Spleen (tissue), 11 donors: Measurements from ENCODE around the gene ZFYVE27. TPM values are rescaled to one million over a fixed set of nuclear protein-coding genes. Genes with fewer than 3 reads are reported as not detected.

Source experiments
- DNase-seq: peaks from one replicate; pipeline ENCODE4 v3.0.0-alpha.2; 2020
- H3K27ac ChIP-seq, 8 donors: fragments of 200-600 bp; sonication (generic) in 7 of 8; 1 replicate in 4 of 8; 2 replicates in 4 of 8; pipeline versions ENCODE4 v1.5.0 to v1.8.0; 2016 to 2021; ENCODE audit warnings: inconsistent platforms in 4 of 8, mild to moderate bottlenecking in 4 of 8, moderate library complexity in 1 of 8
- H3K27me3 ChIP-seq, 7 donors: fragments of 200-600 bp; sonication (generic) in 6 of 7; replicated peaks in 1 of 7; 1 replicate in 4 of 7; 2 replicates in 3 of 7; pipeline versions ENCODE4 v1.5.0 to v1.8.0; 2016 to 2021; ENCODE audit warnings: inconsistent platforms in 3 of 7, mild to moderate bottlenecking in 1 of 7
- H3K36me3 ChIP-seq, 6 donors: fragments of 200-600 bp; sonication (generic) in 5 of 6; 1 replicate in 4 of 6; 2 replicates in 2 of 6; pipeline versions ENCODE4 v1.5.0 to v1.8.0; 2016 to 2021; ENCODE audit warnings: inconsistent platforms in 2 of 6
- H3K4me1 ChIP-seq, 6 donors: fragments of 200-600 bp; sonication (generic) in 5 of 6; 1 replicate in 3 of 6; 2 replicates in 3 of 6; pipeline versions ENCODE4 v1.5.0 to v1.8.0; 2016 to 2021; ENCODE audit warnings: inconsistent platforms in 3 of 6
- H3K4me3 ChIP-seq, 8 donors: fragments of 200-600 bp; sonication (generic) in 7 of 8; 1 replicate in 4 of 8; 2 replicates in 4 of 8; pipeline versions ENCODE4 v1.5.0 to v1.8.0; 2016 to 2021; ENCODE audit warnings: inconsistent platforms in 4 of 8, mild to moderate bottlenecking in 4 of 8, moderate library complexity in 2 of 8
- H3K9me3 ChIP-seq, 8 donors: fragments of 200-600 bp; sonication (generic) in 7 of 8; 1 replicate in 4 of 8; 2 replicates in 4 of 8; pipeline versions ENCODE4 v1.5.0 to v1.8.0; 2016 to 2021; ENCODE audit warnings: inconsistent platforms in 4 of 8
- CTCF ChIP-seq, 11 experiments: fragments of 200-600 bp in 7 of 11; fragments of 450-650 bp in 4 of 11; sonication (generic) in 4 of 11; IDR thresholded peaks in 8 of 11; conservative IDR thresholded peaks in 3 of 11; 1 replicate in 7 of 11; 2 replicates in 4 of 11; pipeline versions ENCODE4 v1.4.0 to v1.8.0; 2016 to 2021; ENCODE audit warnings: antibody characterized with exemption in 11 of 11, inconsistent platforms in 4 of 11, mild to moderate bottlenecking in 1 of 11
- POLR2A ChIP-seq, 3 donors: fragments of 450-650 bp; IDR thresholded peaks; one replicate each; pipeline ENCODE4 v1.5.1; 2017; ENCODE audit warnings: antibody characterized with exemption in 3 of 3, mild to moderate bottlenecking in 1 of 3
- POLR2AphosphoS5 ChIP-seq, 3 donors: sonication (generic); formaldehyde crosslinking; IDR thresholded peaks; one replicate each; pipeline ENCODE4 v1.5.1; 2017; ENCODE audit warnings: antibody characterized with exemption in 3 of 3
- WGBS, 5 donors: extraction: QIAGEN DNeasy Blood & Tissue Kit in 3 of 5; methylation state at CpG; one replicate each; pipeline versions ENCODE4 v1.1.5 to v1.1.7; 2013 to 2018; 5-methylcytosine and 5-hydroxymethylcytosine counted together
- intact Hi-C: fragments of 100-400 bp; cut with DNase I; formaldehyde crosslinking; loops from one replicate; pipeline ENCODE4 v1.15.0; 2023; ENCODE audit warnings: low total_unique reads
- polyA plus RNA-seq, 3 donors: library from polyadenylated mRNA; stranded (reverse); fragments of 200-250 nt; gene quantifications; one replicate each; pipeline ENCODE4 v1.2.1, GENCODE V29; 2013
- total RNA-seq, 7 donors: library from RNA; depleted of rRNA in 3 of 7; stranded (reverse); fragments of >200 nt in 3 of 7; fragmentation: NEBNext Ultra II Directional in 4 of 7; extraction: Animal tissue kit (Norgen Biotek cat#: 25700) in 4 of 7; gene quantifications; one replicate each; pipeline versions ENCODE4 v1.1.0 to v1.2.1, GENCODE V29; 2016 to 2021
- donor health status: healthy with polysubstance abuse.
- donor health status: DM: no; HTN: no; CAD: no; lungs with moderate emphysema.
- donor health status: DM: no; HTN: no; CAD: no.
- donor health status: Bipolar disorder and iron deficiency.
- donor health status: healthy.
- donor health status: DM: no; HTN: no; CAD: no.
- donor health status: DM: yes; HTN: yes; CAD: no.

ZFYVE27 gene
- total and polyA plus RNA-seq, 10 donors = 16.8 to 42.2 (median 31.7) TPM

GRCh38 chr10:97733256-97733655, 3.7 kb upstream of the ZFYVE27 start:
- H3K27me3 ChIP-seq = no peaks in the 10 kb centered on the region
- no peak overlapping the region for H3K4me3 ChIP-seq
- no peak for TF ChIP-seq POLR2A (IDR thresholded peaks at IDR 0.05)
- TF ChIP-seq CTCF (IDR thresholded peaks at IDR 0.05 in 8 of 11, conservative IDR thresholded peaks at IDR 0.05 in 3 of 11) = no peak
- no peak for TF ChIP-seq POLR2AphosphoS5 (IDR thresholded peaks at IDR 0.05)
- peaks cover 5 to 22% (median 12%) of the 10 kb centered on the region in 6 donors for H3K4me1 ChIP-seq
- no peak for DNase-seq
- no peaks in the 10 kb centered on the region for H3K9me3 ChIP-seq
- no peaks in the 10 kb centered on the region for H3K36me3 ChIP-seq
- WGBS, 5 donors = 83 to 88% (median 87%) methylated on average over 5 of the region's 5 CpGs
- no peak overlapping the region for H3K27ac ChIP-seq
- intact Hi-C loops = loop anchor here (5.0 kb wide), 1 partner anchor 56 kb away; no protein-coding TSS in a partner anchor

GRCh38 chr10:97734021-97734420, 2.9 kb upstream of the ZFYVE27 start:
- H3K9me3 ChIP-seq = no peaks in the 10 kb centered on the region
- peaks cover 0 to 8% (median under 1%) of the 10 kb centered on the region in 6 donors for H3K36me3 ChIP-seq
- H3K4me1 ChIP-seq = peaks cover 10 to 29% (median 19%) of the 10 kb centered on the region in 6 donors
- 82 to 96% (median 88%) methylated on average over 6 of the region's 6 CpGs for WGBS, 5 donors
- TF ChIP-seq CTCF (IDR thresholded peaks at IDR 0.05 in 8 of 11, conservative IDR thresholded peaks at IDR 0.05 in 3 of 11) (no peak), POLR2AphosphoS5 (IDR thresholded peaks at IDR 0.05) (no peak), POLR2A (IDR thresholded peaks at IDR 0.05) (no peak)
- no peak overlapping the region for H3K27ac ChIP-seq
- H3K4me3 ChIP-seq = no peak overlapping the region
- intact Hi-C loops = loop anchor here (5.0 kb wide), 1 partner anchor 57 kb away; no protein-coding TSS in a partner anchor
- DNase-seq = no peak
- H3K27me3 ChIP-seq = no peaks in the 10 kb centered on the region

DNA sequence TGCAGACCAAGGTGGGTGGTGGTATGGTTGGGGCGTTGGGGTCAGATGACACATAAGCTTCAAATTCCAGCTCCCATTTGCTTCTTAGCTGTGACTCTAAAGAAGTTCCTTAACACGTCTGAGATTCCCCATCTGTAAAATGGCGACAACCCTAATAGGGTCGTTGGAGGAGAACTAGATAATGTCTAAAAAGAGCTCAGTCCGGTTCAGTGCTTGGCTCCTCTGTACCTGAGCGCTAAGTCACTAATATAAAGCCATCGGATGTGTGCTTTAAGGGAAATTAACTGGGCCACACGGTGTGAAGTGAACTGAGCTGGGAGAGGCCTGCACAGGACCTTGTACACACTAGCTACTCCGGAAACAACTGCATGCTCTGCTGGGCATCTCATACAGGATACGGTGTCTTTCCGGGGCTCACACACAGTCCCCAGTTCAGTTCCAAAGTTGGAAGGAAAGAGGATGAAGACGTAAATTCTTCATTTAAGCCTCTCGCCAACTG, 476 bp upstream of the ZFYVE27 start:
- DNase-seq = no peak

More for the DNA sequence above, 476 bp upstream of the ZFYVE27 start:
- no peak for TF ChIP-seq POLR2A (IDR thresholded peaks at IDR 0.05)
- no peak for TF ChIP-seq CTCF (IDR thresholded peaks at IDR 0.05 in 8 of 11, conservative IDR thresholded peaks at IDR 0.05 in 3 of 11)
- Histone ChIP-seq H3K27me3 (no peaks in the 10 kb centered on the region), H3K4me3 (peak overlapping the region; percentile 66 to 95 (median 84)), H3K4me1 (peaks cover 10 to 49% (median 35%) of the 10 kb centered on the region in 6 donors), H3K36me3 (peaks cover 0 to 32% (median 15%) of the 10 kb centered on the region in 6 donors), H3K27ac (peak overlapping the region; percentile 85 to 98 (median 94)), H3K9me3 (no peaks in the 10 kb centered on the region)
- intact Hi-C loops = loop anchor here (5.0 kb wide), 1 partner anchor 34 kb away; no protein-coding TSS in a partner anchor
- WGBS, 5 donors = 69 to 83% (median 74%) methylated on average over 12 to 13 of the region's 13 CpGs
